Left ventricle myocardium inferior (tissue), 1 donor: ENCODE results near the gene PRKG1. TPM values are rescaled to one million over a fixed set of nuclear protein-coding genes. Genes with fewer than 3 reads are reported as not detected.

Experiments
- DNase-seq: peaks from one replicate; pipeline ENCODE4 v3.0.0-alpha.2; 2020
- H3K27ac ChIP-seq: fragments of 200-600 bp; replicated peaks from 2 replicates; pipeline ENCODE4 v1.8.0; 2021
- H3K27me3 ChIP-seq: fragments of 200-600 bp; 2 replicates; pipeline ENCODE4 v1.8.0; 2021; ENCODE audit warnings: low read depth
- H3K36me3 ChIP-seq: fragments of 200-600 bp; 2 replicates; pipeline ENCODE4 v1.8.0; 2021
- H3K4me1 ChIP-seq: fragments of 200-600 bp; 2 replicates; pipeline ENCODE4 v1.8.0; 2021
- H3K4me3 ChIP-seq: fragments of 200-600 bp; 2 replicates; pipeline ENCODE4 v1.8.0; 2021; ENCODE audit warnings: mild to moderate bottlenecking, moderate library complexity
- H3K9me3 ChIP-seq: fragments of 200-600 bp; replicated peaks from 2 replicates; pipeline ENCODE4 v1.8.0; 2021
- CTCF ChIP-seq: fragments of 200-600 bp; IDR thresholded peaks from 2 replicates; pipeline ENCODE4 v1.8.0; 2021; ENCODE audit warnings: antibody characterized with exemption, mild to moderate bottlenecking, borderline replicate concordance
- intact Hi-C: fragments of 100-400 bp; cut with micrococcal nuclease; formaldehyde crosslinking; loops from one replicate; pipeline ENCODE4 v1.11.0; 2022
- total RNA-seq: library from RNA; stranded (reverse); fragmentation: NEBNext Ultra II Directional; extraction: Animal tissue kit (Norgen Biotek cat#: 25700); gene quantifications from one replicate; pipeline ENCODE4 v1.2.1, GENCODE V29; 2021
- donor health status: DM: no; HTN: yes; CAD: no; lungs with severe emphysema.

PRKG1 gene
- total RNA-seq, 1 donor from 2014 or later: 38.9 TPM

GRCh38 chr10:51950996-51951555 lies 876.8 kb downstream of the PRKG1 start:
- peaks cover 26% of the 10 kb centered on the region for H3K4me1 ChIP-seq
- no peaks in the 10 kb centered on the region for H3K36me3 ChIP-seq
- TF ChIP-seq CTCF: no peak
- DNase-seq: no peak
- no peaks in the 10 kb centered on the region for H3K9me3 ChIP-seq
- H3K27ac ChIP-seq: peak overlapping the region; percentile 35
- intact Hi-C loops: no loop called here
- no peaks in the 10 kb centered on the region for H3K27me3 ChIP-seq
- H3K4me3 ChIP-seq: no peak overlapping the region

- H3K27ac ChIP-seq: peak overlapping the region; percentile 35
Observed at GRCh38 chr10:51951601-51952000, 877.3 kb downstream of the PRKG1 start.

GRCh38 chr10:51952056-51952455 lies 877.8 kb downstream of the PRKG1 start:
- DNase-seq: no peak
- Histone ChIP-seq H3K27ac (peak overlapping the region; percentile 35), H3K4me3 (no peak overlapping the region), H3K27me3 (no peaks in the 10 kb centered on the region), H3K36me3 (no peaks in the 10 kb centered on the region), H3K9me3 (no peaks in the 10 kb centered on the region), H3K4me1 (peaks cover 26% of the 10 kb centered on the region)
- intact Hi-C loops: no loop called here
- TF ChIP-seq CTCF: no peak

More at GRCh38 chr10:51951601-51952000, 877.3 kb downstream of the PRKG1 start:
- DNase-seq: no peak
- intact Hi-C loops: no loop called here
- peaks cover 26% of the 10 kb centered on the region for H3K4me1 ChIP-seq
- no peaks in the 10 kb centered on the region for H3K27me3 ChIP-seq
- no peak overlapping the region for H3K4me3 ChIP-seq
- no peak for TF ChIP-seq CTCF
- H3K9me3 ChIP-seq: no peaks in the 10 kb centered on the region
- no peaks in the 10 kb centered on the region for H3K36me3 ChIP-seq

GRCh38 chr10:51955696-51956095 lies 881.4 kb downstream of the PRKG1 start:
- TF ChIP-seq CTCF: no peak
- no peak overlapping the region for H3K27ac ChIP-seq
- intact Hi-C loops: no loop called here
- H3K4me1 ChIP-seq: peaks cover 22% of the 10 kb centered on the region
- H3K27me3 ChIP-seq: no peaks in the 10 kb centered on the region
- no peaks in the 10 kb centered on the region for H3K9me3 ChIP-seq
- H3K36me3 ChIP-seq: no peaks in the 10 kb centered on the region
- DNase-seq: no peak
- H3K4me3 ChIP-seq: no peak overlapping the region

GRCh38 chr10:51956822-51957221 lies 882.5 kb downstream of the PRKG1 start:
- Histone ChIP-seq H3K27ac (no peak overlapping the region), H3K36me3 (no peaks in the 10 kb centered on the region), H3K27me3 (no peaks in the 10 kb centered on the region), H3K4me3 (no peak overlapping the region), H3K4me1 (peaks cover 10% of the 10 kb centered on the region), H3K9me3 (no peaks in the 10 kb centered on the region)
- intact Hi-C loops: no loop called here
- no peak for DNase-seq
- no peak for TF ChIP-seq CTCF
